ENCODE data around the gene KCNK15. TPM values are rescaled to one million over a fixed set of nuclear protein-coding genes. Genes with fewer than 3 reads are reported as not detected.

Gene KCNK15
- total RNA-seq, 2 experiments from 2014 or later: not detected

DNA sequence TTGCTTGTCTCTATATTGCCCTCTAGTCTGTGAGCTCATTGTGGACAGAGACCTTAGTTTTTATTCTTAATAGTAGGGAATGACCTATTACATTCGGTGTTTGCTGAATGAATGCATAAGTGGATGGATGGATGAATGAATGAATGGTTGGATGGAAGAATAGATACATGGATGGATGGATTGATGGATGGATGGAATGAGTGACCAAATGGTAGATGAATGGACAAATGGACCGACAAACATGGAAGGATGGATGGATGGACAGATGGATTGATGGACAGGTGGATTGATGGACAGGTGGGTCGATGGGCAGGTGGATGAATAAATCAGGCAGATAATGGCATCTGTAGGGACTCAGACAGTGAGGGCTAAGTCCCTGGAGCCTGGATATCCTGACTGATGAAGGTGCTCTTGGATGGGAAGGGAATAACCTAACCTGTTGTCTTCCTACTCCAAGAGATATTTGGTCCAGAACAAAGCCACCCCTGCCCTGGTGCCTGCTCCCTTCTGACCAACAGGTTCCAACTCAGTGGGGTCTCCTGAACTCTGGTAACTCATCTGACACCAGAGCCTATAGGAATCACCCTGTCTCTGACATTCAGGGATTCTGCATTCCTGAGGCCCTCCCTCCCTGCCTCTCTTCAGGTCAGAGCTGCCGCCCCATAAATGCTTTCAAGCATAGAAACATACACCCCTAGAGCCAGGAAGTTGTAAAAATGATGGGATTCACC, 40.1 kb upstream of the KCNK15 start:
- CTCF ChIA-PET: interaction anchor here (1.2 kb wide), 1 partner anchor 22 kb away, joined by 3 read pairs; no protein-coding TSS in a partner anchor
- DNase-seq: no peak
- no peak for ATAC-seq
- Mint-ChIP-seq H3K36me3 (ENCODE audit: low read depth) (no peaks in the 10 kb centered on the region), H3K4me3 (no peak overlapping the region), H3K27ac (no peak overlapping the region), H3K4me1 (ENCODE audit: low read depth) (no peaks in the 10 kb centered on the region), H3K9me3 (ENCODE audit: insufficient read depth) (no peaks in the 10 kb centered on the region), H3K27me3 (ENCODE audit: low read depth) (peaks cover 2% of the 10 kb centered on the region)
- POLR2A ChIA-PET: no interaction called here

DNA sequence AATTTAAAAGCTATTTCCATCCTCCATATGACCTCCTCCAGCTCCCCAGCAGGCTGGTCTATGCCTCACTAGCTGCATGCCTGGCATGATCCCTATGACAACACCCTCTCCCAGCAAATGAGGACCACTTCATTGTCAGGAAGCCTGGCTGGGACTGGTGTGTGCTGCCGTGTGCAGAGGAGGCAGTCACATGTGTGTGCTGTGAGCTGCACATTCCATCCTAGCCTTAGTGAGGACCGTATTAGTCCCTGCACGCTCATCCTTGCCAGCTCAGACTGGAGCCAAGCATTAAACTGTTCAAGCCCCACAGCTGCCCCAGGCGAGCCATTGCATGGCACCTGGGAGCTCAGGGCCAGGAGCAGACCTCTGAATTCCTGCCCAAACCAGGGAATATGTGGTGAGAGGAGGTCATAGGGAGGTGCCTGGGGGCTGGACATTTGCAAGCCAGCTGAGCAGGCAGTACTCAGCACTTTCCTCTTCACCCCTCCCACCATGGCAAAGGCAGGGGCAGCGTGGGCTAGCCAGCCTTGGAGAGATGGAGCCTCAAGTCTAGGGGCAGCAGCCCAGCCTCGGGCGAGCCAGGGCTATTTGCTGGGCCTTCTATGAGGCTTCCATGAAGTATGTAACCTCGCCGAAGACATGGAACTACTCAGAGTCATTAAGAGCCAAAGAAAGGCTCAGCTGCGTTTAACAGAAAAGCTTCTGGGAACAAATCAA, 39.2 kb upstream of the KCNK15 start:
- ChIA-PET POLR2A (no interaction called here), CTCF (no interaction called here)
- Mint-ChIP-seq H3K36me3 (ENCODE audit: low read depth) (no peaks in the 10 kb centered on the region), H3K4me3 (no peak overlapping the region), H3K27ac (no peak overlapping the region), H3K9me3 (ENCODE audit: insufficient read depth) (no peaks in the 10 kb centered on the region), H3K4me1 (ENCODE audit: low read depth) (no peaks in the 10 kb centered on the region), H3K27me3 (ENCODE audit: low read depth) (peaks cover 2% of the 10 kb centered on the region)
- ATAC-seq (no peak), DNase-seq (no peak)

DNA sequence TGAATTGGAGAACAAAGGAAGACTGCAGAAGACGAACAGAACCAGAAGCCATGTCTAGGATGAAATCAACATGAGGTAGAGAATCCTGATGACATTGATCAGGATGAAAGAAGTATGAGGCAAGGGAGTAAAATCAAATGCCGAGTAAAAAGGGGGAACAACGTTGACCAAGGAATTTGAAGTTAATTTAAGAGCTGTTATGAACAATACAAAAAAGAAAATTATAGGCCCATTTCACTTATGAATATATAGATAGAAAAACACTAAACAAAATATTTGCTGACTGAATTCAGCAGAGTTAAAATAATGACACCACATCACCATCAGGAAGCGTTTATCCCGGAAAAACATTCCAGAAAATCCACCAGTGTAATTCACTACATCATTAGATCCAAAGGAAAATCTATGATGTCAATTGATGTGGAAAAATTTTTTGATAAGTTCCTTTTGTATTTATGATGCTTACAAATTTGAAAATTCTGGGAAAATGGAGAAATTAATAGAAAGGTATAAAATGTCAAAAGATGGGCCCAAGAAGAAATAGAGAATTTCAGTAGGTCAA, 38.6 kb upstream of the KCNK15 start:
- H3K9me3 Mint-ChIP-seq (ENCODE audit: insufficient read depth): no peaks in the 10 kb centered on the region
- ChIA-PET POLR2A (no interaction called here), CTCF (no interaction called here)
- H3K4me1 Mint-ChIP-seq (ENCODE audit: low read depth): no peaks in the 10 kb centered on the region
- ATAC-seq (no peak), DNase-seq (no peak)
- H3K27ac Mint-ChIP-seq: no peak overlapping the region
- H3K4me3 Mint-ChIP-seq: no peak overlapping the region
- H3K36me3 Mint-ChIP-seq (ENCODE audit: low read depth): no peaks in the 10 kb centered on the region
- H3K27me3 Mint-ChIP-seq (ENCODE audit: low read depth): peaks cover 2% of the 10 kb centered on the region

- DNase-seq: no peak
- Mint-ChIP-seq H3K4me3 (no peak overlapping the region), H3K36me3 (ENCODE audit: low read depth) (no peaks in the 10 kb centered on the region), H3K4me1 (ENCODE audit: low read depth) (no peaks in the 10 kb centered on the region), H3K27me3 (ENCODE audit: low read depth) (peaks cover 7% of the 10 kb centered on the region), H3K27ac (no peak overlapping the region), H3K9me3 (ENCODE audit: insufficient read depth) (no peaks in the 10 kb centered on the region)
- ATAC-seq: no peak
- ChIA-PET CTCF (no interaction called here), POLR2A (no interaction called here)
Observed at GRCh38 chr20:44709380-44709779, 36.3 kb upstream of the KCNK15 start.

DNA sequence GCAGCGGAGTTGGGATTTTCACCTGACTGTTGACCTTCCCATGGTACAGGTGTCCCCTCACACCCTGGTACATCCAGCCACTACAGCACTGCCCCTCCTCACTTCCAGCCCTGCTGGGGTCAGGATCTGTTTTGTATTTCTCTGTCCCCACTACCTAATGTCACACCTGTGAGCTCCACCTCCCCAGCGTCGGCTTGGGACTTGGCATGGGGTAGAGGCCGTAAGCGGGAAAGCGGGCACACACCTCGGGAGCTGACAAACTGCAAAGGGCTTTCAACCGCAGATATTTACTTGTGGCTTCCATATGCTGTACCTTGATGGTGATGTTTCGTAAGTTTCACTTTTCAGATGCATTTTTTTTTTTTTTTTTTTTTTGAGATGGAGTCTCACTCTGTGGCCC, 35.9 kb upstream of the KCNK15 start:
- no peak overlapping the region for H3K4me3 Mint-ChIP-seq
- no peaks in the 10 kb centered on the region for H3K36me3 Mint-ChIP-seq (ENCODE audit: low read depth)
- ATAC-seq (no peak), DNase-seq (no peak)
- H3K27ac Mint-ChIP-seq: no peak overlapping the region
- no peaks in the 10 kb centered on the region for H3K9me3 Mint-ChIP-seq (ENCODE audit: insufficient read depth)
- CTCF ChIA-PET: no interaction called here
- peaks cover 7% of the 10 kb centered on the region for H3K27me3 Mint-ChIP-seq (ENCODE audit: low read depth)
- H3K4me1 Mint-ChIP-seq (ENCODE audit: low read depth): no peaks in the 10 kb centered on the region
- POLR2A ChIA-PET: no interaction called here

DNA sequence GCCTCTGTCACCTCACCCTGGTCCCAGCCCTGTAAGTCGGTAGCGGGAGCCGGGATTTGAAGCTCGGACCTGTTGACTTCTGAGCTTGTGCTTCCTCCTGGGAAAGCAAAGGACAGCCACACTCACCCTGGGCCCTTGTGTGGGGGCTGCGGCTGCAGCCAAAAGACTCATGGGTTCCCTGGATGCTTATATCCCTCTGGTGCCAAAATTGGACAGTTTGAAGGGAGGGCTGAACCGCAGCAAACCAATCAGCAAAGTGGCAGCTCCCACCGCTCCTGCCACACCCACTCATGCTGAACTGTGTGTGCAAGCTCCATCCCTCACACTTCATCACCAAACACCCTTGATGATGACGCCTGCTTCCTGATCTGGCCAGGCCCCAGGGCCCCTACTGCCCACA, 34.4 kb upstream of the KCNK15 start:
- Mint-ChIP-seq H3K9me3 (ENCODE audit: insufficient read depth) (no peaks in the 10 kb centered on the region), H3K27me3 (ENCODE audit: low read depth) (peaks cover 5% of the 10 kb centered on the region), H3K4me3 (no peak overlapping the region), H3K27ac (no peak overlapping the region), H3K36me3 (ENCODE audit: low read depth) (no peaks in the 10 kb centered on the region), H3K4me1 (ENCODE audit: low read depth) (no peaks in the 10 kb centered on the region)
- POLR2A ChIA-PET: no interaction called here
- ATAC-seq: no peak
- CTCF ChIA-PET: no interaction called here
- DNase-seq: no peak

GRCh38 chr20:44714102-44714700, 31.5 kb upstream of the KCNK15 start:
- H3K4me1 Mint-ChIP-seq (ENCODE audit: low read depth): no peaks in the 10 kb centered on the region
- no peak overlapping the region for H3K27ac Mint-ChIP-seq
- H3K4me3 Mint-ChIP-seq: no peak overlapping the region
- H3K36me3 Mint-ChIP-seq (ENCODE audit: low read depth): no peaks in the 10 kb centered on the region
- H3K9me3 Mint-ChIP-seq (ENCODE audit: insufficient read depth): no peaks in the 10 kb centered on the region
- ATAC-seq: no peak
- peaks cover 5% of the 10 kb centered on the region for H3K27me3 Mint-ChIP-seq (ENCODE audit: low read depth)
- POLR2A ChIA-PET: no interaction called here
- DNase-seq: no peak
- CTCF ChIA-PET: no interaction called here

- ATAC-seq (no peak), DNase-seq (no peak)
- no peak within 1 kb of the TSS for H3K27ac Mint-ChIP-seq
- no peaks in the 10 kb centered on the region for H3K9me3 Mint-ChIP-seq (ENCODE audit: insufficient read depth)
- H3K4me1 Mint-ChIP-seq (ENCODE audit: low read depth): no peaks in the 10 kb centered on the region
- ChIA-PET POLR2A (interaction anchor here (0.5 to 0.6 kb wide), 2 partner anchors 19 to 22 kb away, joined by 3 to 4 read pairs; no protein-coding TSS in a partner anchor), CTCF (interaction anchor here (1.6 kb wide), 1 partner anchor 30 kb away, joined by 5 read pairs; no protein-coding TSS in a partner anchor)
- no peaks in the 10 kb centered on the region for H3K36me3 Mint-ChIP-seq (ENCODE audit: low read depth)
- H3K4me3 Mint-ChIP-seq: no peak within 1 kb of the TSS
- peaks cover 5% of the 10 kb centered on the region for H3K27me3 Mint-ChIP-seq (ENCODE audit: low read depth)
Observed at GRCh38 chr20:44714701-44715498, 30.8 kb upstream of the KCNK15 start, which contains the start of gene CCN5. Gene CCN5 (plus strand): TSS chr20:44715369. CDS start chr20:44715391, 22 bp downstream.

- ATAC-seq (no peak), DNase-seq (no peak)
- ChIA-PET POLR2A (interaction anchor here (0.5 to 0.6 kb wide), 2 partner anchors 19 to 23 kb away, joined by 3 to 4 read pairs; no protein-coding TSS in a partner anchor), CTCF (interaction anchor here (1.6 kb wide), 1 partner anchor 31 kb away, joined by 5 read pairs; no protein-coding TSS in a partner anchor)
- Mint-ChIP-seq H3K4me1 (ENCODE audit: low read depth) (no peaks in the 10 kb centered on the region), H3K36me3 (ENCODE audit: low read depth) (no peaks in the 10 kb centered on the region), H3K9me3 (ENCODE audit: insufficient read depth) (no peaks in the 10 kb centered on the region), H3K27me3 (ENCODE audit: low read depth) (peaks cover 5% of the 10 kb centered on the region), H3K27ac (no peak overlapping the region), H3K4me3 (no peak overlapping the region)
Observed at GRCh38 chr20:44715499-44716308, 30.0 kb upstream of the KCNK15 start.

- Mint-ChIP-seq H3K27ac (peak overlapping the region; percentile 25), H3K4me3 (no peak overlapping the region), H3K27me3 (ENCODE audit: low read depth) (peaks cover 5% of the 10 kb centered on the region), H3K9me3 (ENCODE audit: insufficient read depth) (no peaks in the 10 kb centered on the region), H3K36me3 (ENCODE audit: low read depth) (no peaks in the 10 kb centered on the region), H3K4me1 (ENCODE audit: low read depth) (no peaks in the 10 kb centered on the region)
- ChIA-PET CTCF (interaction anchor here (1.6 kb wide), 1 partner anchor 32 kb away, joined by 5 read pairs; no protein-coding TSS in a partner anchor), POLR2A (no interaction called here)
- no peak for DNase-seq
- ATAC-seq: no peak
Observed at GRCh38 chr20:44716309-44717106, 29.2 kb upstream of the KCNK15 start.
